ENCODE data around the gene ABCD1. TPM values are rescaled to one million over a fixed set of nuclear protein-coding genes. Genes with fewer than 3 reads are reported as not detected.

The ABCD1 gene
- total and polyA plus RNA-seq, 10 donors = 5.1 to 28.1 (median 19.6) TPM

- Histone ChIP-seq H3K27ac (peak overlapping the region in 1 of 8 donors; percentile 23), H3K4me3 (no peak overlapping the region), H3K27me3 (replicated peaks in 1 of 7) (peaks cover 0 to 15% (median 0%) of the 10 kb centered on the region in 7 donors), H3K36me3 (no peaks in the 10 kb centered on the region), H3K4me1 (peaks cover 0 to 39% (median 20%) of the 10 kb centered on the region in 6 donors), H3K9me3 (no peaks in the 10 kb centered on the region)
- intact Hi-C loops (cut with DNase I; ENCODE audit: low total_unique reads) = no loop called here
- TF ChIP-seq POLR2AphosphoS5 (IDR thresholded peaks at IDR 0.05) = peak; percentile 46 to 71 (median 65)
- no peak for TF ChIP-seq POLR2A (IDR thresholded peaks at IDR 0.05)
- peak; percentile 80 for DNase-seq
- 10 to 80% (median 57%) methylated on average over 2 to 27 of the region's 27 CpGs for WGBS, 5 donors
Measured at GRCh38 chrX:153765138-153766079, 40.8 kb downstream of the ABCD1 start.

- no peak overlapping the region for H3K4me3 ChIP-seq
- H3K4me1 ChIP-seq = peaks cover 0 to 39% (median 20%) of the 10 kb centered on the region in 6 donors
- intact Hi-C loops (cut with DNase I; ENCODE audit: low total_unique reads) = no loop called here
- no peaks in the 10 kb centered on the region for H3K9me3 ChIP-seq
- peaks cover 0 to 17% (median 0%) of the 10 kb centered on the region in 7 donors for H3K27me3 ChIP-seq (replicated peaks in 1 of 7)
- peak; percentile 76 for DNase-seq
- TF ChIP-seq POLR2AphosphoS5 (IDR thresholded peaks at IDR 0.05) = no peak
- TF ChIP-seq CTCF (IDR thresholded peaks at IDR 0.05 in 8 of 11, conservative IDR thresholded peaks at IDR 0.05 in 3 of 11) = no peak
- H3K27ac ChIP-seq = no peak overlapping the region
- H3K36me3 ChIP-seq = no peaks in the 10 kb centered on the region
- 16 to 64% (median 27%) methylated on average over 10 to 21 of the region's 21 CpGs for WGBS, 5 donors
Measured at GRCh38 chrX:153766098-153766817, 41.6 kb downstream of the ABCD1 start.

- DNase-seq = peak; percentile 78
- no peak for TF ChIP-seq POLR2AphosphoS5 (IDR thresholded peaks at IDR 0.05)
- TF ChIP-seq CTCF (IDR thresholded peaks at IDR 0.05 in 8 of 11, conservative IDR thresholded peaks at IDR 0.05 in 3 of 11) = no peak
- TF ChIP-seq POLR2A (IDR thresholded peaks at IDR 0.05) = no peak
- peaks cover 0 to 17% (median 0%) of the 10 kb centered on the region in 7 donors for H3K27me3 ChIP-seq (replicated peaks in 1 of 7)
- no peaks in the 10 kb centered on the region for H3K36me3 ChIP-seq
- H3K4me3 ChIP-seq = no peak overlapping the region
- WGBS, 5 donors = 87 to 96% (median 89%) methylated on average over 12 to 56 of the region's 56 CpGs
- intact Hi-C loops (cut with DNase I; ENCODE audit: low total_unique reads) = no loop called here
- H3K27ac ChIP-seq = no peak overlapping the region
- peaks cover 0 to 39% (median 20%) of the 10 kb centered on the region in 6 donors for H3K4me1 ChIP-seq
- no peaks in the 10 kb centered on the region for H3K9me3 ChIP-seq
Measured at GRCh38 chrX:153766871-153767673, 42.4 kb downstream of the ABCD1 start.

- 92 to 98% (median 95%) methylated on average over 7 to 20 of the region's 20 CpGs; no CpG with 5 or more reads in 1 of the 5 donors for WGBS, 5 donors
- Histone ChIP-seq H3K4me1 (peaks cover 0 to 39% (median 20%) of the 10 kb centered on the region in 6 donors), H3K27ac (no peak overlapping the region), H3K4me3 (no peak overlapping the region), H3K9me3 (no peaks in the 10 kb centered on the region), H3K27me3 (replicated peaks in 1 of 7) (peaks cover 0 to 17% (median 0%) of the 10 kb centered on the region in 7 donors), H3K36me3 (no peaks in the 10 kb centered on the region)
- no peak for DNase-seq
- intact Hi-C loops (cut with DNase I; ENCODE audit: low total_unique reads) = no loop called here
- no peak for TF ChIP-seq CTCF (IDR thresholded peaks at IDR 0.05 in 8 of 11, conservative IDR thresholded peaks at IDR 0.05 in 3 of 11)
- no peak for TF ChIP-seq POLR2A (IDR thresholded peaks at IDR 0.05)
- no peak for TF ChIP-seq POLR2AphosphoS5 (IDR thresholded peaks at IDR 0.05)
Measured at GRCh38 chrX:153767674-153768055, 43.0 kb downstream of the ABCD1 start.
